IMR-90 (cell line): ENCODE results near the gene SEC23A. TPM values are rescaled to one million over a fixed set of nuclear protein-coding genes. Genes with fewer than 3 reads are reported as not detected.

Source experiments
- ATAC-seq: fragments of 200-7000 bp; cut with Tn5 transposase; 2 replicates; pipeline ENCODE4 v1.9.1; 2020; ENCODE audit warnings: low read depth, mild to moderate bottlenecking, moderate library complexity
- BruUV-seq: library from RNA; stranded (reverse); fragments of 400-500 nt; replicated peaks from 2 replicates; lab custom pipeline; 2021; lab: Mats Ljungman, UMichigan
- CTCF ChIA-PET: fragments of 300-600 bp; formaldehyde crosslinking; extraction: SDS; loops from one replicate; lab custom pipeline; 2021; ENCODE audit warnings: antibody characterized with exemption; lab: Yijun Ruan, JAX
- POLR2A ChIA-PET: fragments of 300-600 bp; sonication (Branson Sonifier 250); formaldehyde crosslinking; loops from one replicate; lab custom pipeline; 2022; ENCODE audit warnings: antibody characterized with exemption; ENCODE audit not compliant: unreplicated experiment; lab: Charles Lee
- DNase-seq: peaks from one replicate; pipeline ENCODE4 v3.0.0; 2013
- H2AFZ ChIP-seq: replicated peaks from 2 replicates; pipeline ENCODE3; 2013; ENCODE audit warnings: low read length, mild to moderate bottlenecking; ENCODE audit not compliant: poor library complexity
- H2AK5ac ChIP-seq: 2 replicates; pipeline ENCODE4 v1.6.1; 2013; ENCODE audit warnings: low read depth, low read length, inconsistent platforms
- H2AK9ac ChIP-seq: replicated peaks from 2 replicates; pipeline ENCODE3; 2013; ENCODE audit warnings: mild to moderate bottlenecking, low read depth, low read length, moderate library complexity; ENCODE audit not compliant: poor library complexity
- H2BK120ac ChIP-seq: 2 replicates; pipeline ENCODE4 v1.6.1; 2013; ENCODE audit warnings: low read depth, low read length, inconsistent platforms
- H2BK15ac ChIP-seq: 3 replicates; pipeline ENCODE4 v1.6.1; 2013; ENCODE audit warnings: low read depth, low read length, inconsistent platforms
- H2BK20ac ChIP-seq: 2 replicates; pipeline ENCODE4 v1.6.1; 2013; ENCODE audit warnings: low read depth, mild to moderate bottlenecking, inconsistent platforms, low read length, moderate library complexity
- H2BK5ac ChIP-seq: 2 replicates; pipeline ENCODE4 v1.6.1; 2013; ENCODE audit warnings: mild to moderate bottlenecking, low read depth, low read length, inconsistent platforms; ENCODE audit not compliant: poor library complexity, severe bottlenecking
- H3K14ac ChIP-seq: replicated peaks from 2 replicates; pipeline ENCODE4 v1.6.1; 2013; ENCODE audit warnings: low read depth, low read length, inconsistent platforms
- H3K18ac ChIP-seq: 2 replicates; pipeline ENCODE4 v1.6.1; 2013; ENCODE audit warnings: low read depth, low read length, control low read depth
- H3K23ac ChIP-seq: 2 replicates; pipeline ENCODE4 v1.6.1; 2013; ENCODE audit warnings: low read depth, low read length, inconsistent platforms
- H3K27ac ChIP-seq: 2 replicates; pipeline ENCODE4 v1.5.1; 2013; ENCODE audit warnings: mild to moderate bottlenecking, control low read depth, low read length; ENCODE audit not compliant: insufficient read depth
- H3K27me3 ChIP-seq: 2 replicates; pipeline ENCODE4 v1.6.1; 2013; ENCODE audit warnings: low read length; ENCODE audit not compliant: control insufficient read depth, insufficient read depth
- H3K36me3 ChIP-seq: 2 replicates; pipeline ENCODE4 v1.6.1; 2013; ENCODE audit warnings: low read length, mixed read lengths; ENCODE audit not compliant: control insufficient read depth, insufficient read depth
- H3K4ac ChIP-seq: 2 replicates; pipeline ENCODE4 v1.6.1; 2013; ENCODE audit warnings: low read depth, low read length, inconsistent platforms
- H3K4me1 ChIP-seq: 2 replicates; pipeline ENCODE4 v1.6.1; 2013; ENCODE audit warnings: low read length, mixed read lengths; ENCODE audit not compliant: control insufficient read depth, insufficient read depth
- H3K4me2 ChIP-seq: 2 replicates; pipeline ENCODE4 v1.6.1; 2013; ENCODE audit warnings: low read depth, mild to moderate bottlenecking, control low read depth, low read length, moderate library complexity
- H3K4me3 ChIP-seq: 2 replicates; pipeline ENCODE4 v1.5.1; 2013; ENCODE audit warnings: low read depth, mild to moderate bottlenecking, control low read depth, low read length, moderate library complexity; ENCODE audit not compliant: insufficient read depth
- H3K56ac ChIP-seq: 2 replicates; pipeline ENCODE4 v1.6.1; 2013; ENCODE audit warnings: low read length, inconsistent platforms; ENCODE audit not compliant: insufficient read depth; ENCODE audit errors: extremely low read depth
- H3K79me1 ChIP-seq, 2 experiments: 2 replicates each; pipeline ENCODE4 v1.6.1; 2013; ENCODE audit warnings: low read length in 2 of 2, inconsistent platforms in 1 of 2, low read depth in 1 of 2
- H3K9ac ChIP-seq: 2 replicates; pipeline ENCODE4 v1.6.1; 2013; ENCODE audit warnings: low read depth, low read length, control low read depth
- H3K9me1 ChIP-seq: 2 replicates; pipeline ENCODE4 v1.6.1; 2013; ENCODE audit warnings: low read length, inconsistent platforms; ENCODE audit not compliant: insufficient read depth
- H3K9me3 ChIP-seq: 2 replicates; pipeline ENCODE4 v1.6.1; 2013; ENCODE audit warnings: low read length; ENCODE audit not compliant: control insufficient read depth, insufficient read depth
- H4K20me1 ChIP-seq: 2 replicates; pipeline ENCODE4 v1.6.1; 2013; ENCODE audit warnings: low read length, inconsistent platforms; ENCODE audit not compliant: insufficient read depth
- H4K5ac ChIP-seq: 2 replicates; pipeline ENCODE4 v1.6.1; 2013; ENCODE audit warnings: mild to moderate bottlenecking, low read depth, low read length, control low read depth
- H4K8ac ChIP-seq, 2 experiments: 2 replicates each; pipeline ENCODE4 v1.6.1; 2013; ENCODE audit warnings: low read depth in 2 of 2, low read length in 2 of 2, control low read depth in 1 of 2, inconsistent platforms in 1 of 2
- H4K91ac ChIP-seq: 2 replicates; pipeline ENCODE4 v1.6.1; 2013; ENCODE audit warnings: low read depth, low read length, inconsistent platforms; ENCODE audit not compliant: insufficient read depth
- BHLHE40 ChIP-seq: fragments of 150-350 bp; IDR thresholded peaks from 2 replicates; pipeline ENCODE4 v1.6.1; 2016; ENCODE audit warnings: mild to moderate bottlenecking, low read depth, low read length
- CEBPB ChIP-seq: IDR thresholded peaks from 2 replicates; pipeline ENCODE4 v1.6.1; 2012; ENCODE audit warnings: low read depth, low read length, improper control_type of control experiment
- CHD1 ChIP-seq: IDR thresholded peaks from 2 replicates; pipeline ENCODE4 v1.6.1; 2012; ENCODE audit warnings: low read depth, low read length, improper control_type of control experiment
- CTCF ChIP-seq: conservative IDR thresholded peaks from 2 replicates; pipeline ENCODE4 v1.5.1; 2012; ENCODE audit warnings: mild to moderate bottlenecking, low read depth, low read length, improper control_type of control experiment
- MAFK ChIP-seq: IDR thresholded peaks from 2 replicates; pipeline ENCODE4 v1.6.1; 2012; ENCODE audit warnings: low read depth, low read length, improper control_type of control experiment
- NFE2L2 ChIP-seq: fragments of 150-350 bp; IDR thresholded peaks from 2 replicates; pipeline ENCODE4 v1.6.1; 2016; ENCODE audit warnings: low read depth, mild to moderate bottlenecking, low read length
- RAD21 ChIP-seq: IDR thresholded peaks from 2 replicates; pipeline ENCODE4 v1.6.1; 2012; ENCODE audit warnings: low read length, improper control_type of control experiment
- RCOR1 ChIP-seq: IDR thresholded peaks from 2 replicates; pipeline ENCODE4 v1.6.1; 2012; ENCODE audit warnings: mild to moderate bottlenecking, low read length, improper control_type of control experiment; ENCODE audit not compliant: insufficient replicate concordance
- WGBS, 2 experiments: methylation state at CpG; one replicate each; pipeline versions ENCODE4 v1.1.5 to v1.1.7; 2013; ENCODE audit warnings: missing lambda C conversion rate in 2 of 2; ENCODE audit not compliant: insufficient read length in 1 of 2; ENCODE audit errors: extremely low coverage in 2 of 2; 5-methylcytosine and 5-hydroxymethylcytosine counted together
- dilution Hi-C: fragments of 300-500 bp; cut with HindIII; formaldehyde crosslinking; loops from one replicate; pipeline ENCODE4 v1.14.3; 2018; ENCODE audit warnings: low sequenced_read_pairs; ENCODE audit not compliant: unreplicated experiment
- in situ Hi-C: fragments of 300-500 bp; cut with MboI; formaldehyde crosslinking; loops from 3 replicates; pipeline ENCODE4 v1.14.3; 2019; ENCODE audit warnings: low sequenced_read_pairs, inconsistent platforms, mixed read lengths
- intact Hi-C: fragments of 100-400 bp; cut with micrococcal nuclease; formaldehyde crosslinking; loops from 2 replicates; pipeline ENCODE4 v1.10.0; 2022
- polyA plus RNA-seq, 3 experiments: library from polyadenylated mRNA; depleted of rRNA; stranded (reverse); fragments of >200 nt; gene quantifications; 2 replicates each; pipeline ENCODE4 v1.2.3, GENCODE V29; 2012; ENCODE audit warnings: low replicate concordance in 1 of 3
- total RNA-seq: library from RNA; depleted of rRNA; stranded (reverse); fragments of >200 nt; gene quantifications from 2 replicates; pipeline ENCODE4 v1.2.3, GENCODE V29; 2012
- TF ChIP-seq, protein P1 (sequence below): fragments of 150-350 bp; IDR thresholded peaks from 2 replicates; pipeline ENCODE4 v1.6.1; 2017; ENCODE audit warnings: mild to moderate bottlenecking, antibody characterized with exemption, low read length, low read depth

The SEC23A gene
- total and polyA plus RNA-seq, 2 of the 4 experiments (the other 2 are of a cell fraction), result 141 to 609 TPM

GRCh38 chr14:39025810-39026627 is 77.0 kb downstream of the SEC23A start:
- H3K4ac ChIP-seq, result no peak overlapping the region
- no peak overlapping the region for H2AK5ac ChIP-seq
- in situ Hi-C loops, result no loop called here
- H3K56ac ChIP-seq, result no peak overlapping the region
- dilution Hi-C loops, result no loop called here
- H3K9me1 ChIP-seq, result peaks cover 3% of the 10 kb centered on the region; the same call in 1 of the 2 replicates
- H3K27ac ChIP-seq, result no peak overlapping the region
- DNase-seq (no peak), ATAC-seq (peak; percentile 59; the same call in 1 of the 2 replicates)
- H2BK120ac ChIP-seq, result no peak overlapping the region
- peaks cover 16% of the 10 kb centered on the region for H3K36me3 ChIP-seq
- H2BK20ac ChIP-seq, result no peak overlapping the region
- no peak overlapping the region for H4K91ac ChIP-seq
- H2BK15ac ChIP-seq, result no peak overlapping the region
- no TSS peak for BruUV-seq
- H4K5ac ChIP-seq, result no peak overlapping the region
- H3K4me1 ChIP-seq, result no peaks in the 10 kb centered on the region
- POLR2A ChIA-PET, result interaction anchor here (0.6 kb wide), 1 partner anchor 128 kb away, joined by 12 read pairs; no protein-coding TSS in a partner anchor
- H3K4me3 ChIP-seq, result no peak overlapping the region
- H3K14ac ChIP-seq, result no peak overlapping the region
- H3K9me3 ChIP-seq, result no peaks in the 10 kb centered on the region
- H2AFZ ChIP-seq, result no peak overlapping the region
- intact Hi-C loops, result no loop called here
- peak overlapping the region; percentile 15; the same call in 1 of the 2 replicates for H3K23ac ChIP-seq
- TF ChIP-seq CHD1, result no peak
- TF ChIP-seq CTCF, result no peak
- no peak for TF ChIP-seq NFE2L2
- TF ChIP-seq CEBPB, result no peak
- no peak for TF ChIP-seq RAD21
- TF ChIP-seq, protein P1, sequence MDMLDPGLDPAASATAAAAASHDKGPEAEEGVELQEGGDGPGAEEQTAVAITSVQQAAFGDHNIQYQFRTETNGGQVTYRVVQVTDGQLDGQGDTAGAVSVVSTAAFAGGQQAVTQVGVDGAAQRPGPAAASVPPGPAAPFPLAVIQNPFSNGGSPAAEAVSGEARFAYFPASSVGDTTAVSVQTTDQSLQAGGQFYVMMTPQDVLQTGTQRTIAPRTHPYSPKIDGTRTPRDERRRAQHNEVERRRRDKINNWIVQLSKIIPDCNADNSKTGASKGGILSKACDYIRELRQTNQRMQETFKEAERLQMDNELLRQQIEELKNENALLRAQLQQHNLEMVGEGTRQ, result no peak
- TF ChIP-seq MAFK, result no peak
- no peak for TF ChIP-seq RCOR1
- TF ChIP-seq BHLHE40, result no peak
- no peaks in the 10 kb centered on the region for H3K27me3 ChIP-seq
- CTCF ChIA-PET, result interaction anchor here (1.4 kb wide), 1 partner anchor 10 kb away, joined by 4 read pairs; no protein-coding TSS in a partner anchor
- no peak overlapping the region for H3K18ac ChIP-seq
- no peak overlapping the region for H2AK9ac ChIP-seq
- H2BK5ac ChIP-seq, result no peak overlapping the region
- no peak overlapping the region for H4K8ac ChIP-seq
- H3K79me1 ChIP-seq, result peaks cover 8 to 22% of the 10 kb centered on the region in 2 experiments; a peak in 2 of 4 replicates
- WGBS, 2 experiments, result 57% methylated on average over 1 of the region's 3 CpGs; no CpG with 5 or more reads in 1 of the 2 experiments
- H3K9ac ChIP-seq, result no peak overlapping the region
- H4K20me1 ChIP-seq, result no peaks in the 10 kb centered on the region
- H3K4me2 ChIP-seq, result no peak overlapping the region
